ENCODE data around the gene ACP7.

DNA sequence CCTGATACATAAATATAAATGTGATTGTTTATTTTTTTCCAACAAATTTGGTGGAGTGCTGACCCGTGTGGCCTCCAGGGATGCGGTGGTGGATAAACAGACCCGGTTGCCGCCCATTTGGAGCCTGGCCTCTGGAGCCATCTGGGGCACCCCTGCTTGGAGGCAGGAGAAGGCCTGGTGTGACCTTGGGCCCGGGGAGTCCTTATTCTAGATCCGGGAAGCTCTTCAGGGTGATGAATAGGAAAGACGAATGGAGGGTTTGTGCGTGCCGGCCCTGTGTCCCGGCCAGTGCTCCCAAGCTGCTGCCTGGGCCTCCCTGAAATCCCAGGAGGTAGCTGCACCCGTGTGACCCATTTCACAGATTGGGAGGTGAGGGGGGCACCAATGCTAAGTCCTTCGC, 53.0 kb downstream of the ACP7 start:
- TF ChIP-seq CTCF (IDR thresholded peaks at IDR 0.05), result no peak
- no peak for TF ChIP-seq POLR2A (IDR thresholded peaks at IDR 0.05)
